ENCODE measurements around the gene ANO10.

DNA sequence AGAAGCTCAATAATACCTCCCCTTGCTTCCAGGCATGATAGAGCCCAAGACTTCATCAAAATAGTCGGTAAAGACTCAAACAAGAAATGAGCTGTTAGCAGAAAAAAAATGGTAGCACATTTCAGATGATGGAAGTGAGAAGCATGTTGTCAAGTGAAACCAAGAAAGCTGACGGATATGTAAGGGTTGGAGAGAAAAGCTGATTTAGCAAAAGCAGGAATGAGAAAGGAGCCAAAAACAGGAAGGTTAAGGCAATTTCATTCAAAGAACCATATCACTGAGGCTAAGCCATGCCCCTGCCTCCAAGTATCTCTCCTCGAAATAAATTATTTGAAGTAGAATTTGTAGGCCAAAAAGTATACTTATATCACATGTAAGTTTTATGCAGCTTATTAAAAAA lies 88.8 kb downstream of the ANO10 start:
- no peak for TF ChIP-seq POLR2A (IDR thresholded peaks at IDR 0.05; ENCODE audit: low read depth, low read length)
- no peak for TF ChIP-seq POLR2AphosphoS5 (IDR thresholded peaks at IDR 0.05; ENCODE audit: low read depth, low read length)
